ENCODE measurements around the gene LTBP2. TPM values are rescaled to one million over a fixed set of nuclear protein-coding genes. Genes with fewer than 3 reads are reported as not detected.

Gene LTBP2
- total and polyA plus RNA-seq, 5 experiments from 2014 or later, result 0.06 to 0.65 (median 0.55) TPM

GRCh38 chr14:74563233-74563585, 48.8 kb downstream of the LTBP2 start:
- Mint-ChIP-seq H3K27me3 (peaks cover 0 to 9% (median 0%) of the 10 kb centered on the region in 5 donors), H3K4me1 (no peaks in the 10 kb centered on the region), H3K9me3 (no peaks in the 10 kb centered on the region), H3K27ac (no peak overlapping the region), H3K36me3 (no peaks in the 10 kb centered on the region), H3K4me3 (no peak overlapping the region)
- POLR2A ChIA-PET, result no interaction called here
- ATAC-seq, result no peak
- no peak for DNase-seq

- Mint-ChIP-seq H3K27me3 (peaks cover 0 to 7% (median 0%) of the 10 kb centered on the region in 5 donors), H3K27ac (no peak overlapping the region), H3K4me3 (no peak overlapping the region), H3K36me3 (no peaks in the 10 kb centered on the region), H3K4me1 (no peaks in the 10 kb centered on the region), H3K9me3 (no peaks in the 10 kb centered on the region)
- ATAC-seq, result no peak
- no peak for DNase-seq
- POLR2A ChIA-PET, result no interaction called here
These were observed 49.4 kb downstream of the LTBP2 start for GRCh38 chr14:74562515-74563232.

- no peak overlapping the region for H3K4me3 Mint-ChIP-seq
- ATAC-seq (no peak), DNase-seq (no peak)
- no peak overlapping the region for H3K27ac Mint-ChIP-seq
- no peaks in the 10 kb centered on the region for H3K36me3 Mint-ChIP-seq
- POLR2A ChIA-PET, result no interaction called here
- no peaks in the 10 kb centered on the region for H3K9me3 Mint-ChIP-seq
- H3K27me3 Mint-ChIP-seq, result peaks cover 0 to 2% (median 0%) of the 10 kb centered on the region in 5 donors
- peaks cover 0 to 5% (median 0%) of the 10 kb centered on the region in 4 donors for H3K4me1 Mint-ChIP-seq
These were observed 53.4 kb downstream of the LTBP2 start for GRCh38 chr14:74558655-74559054.

- peaks cover 0 to 7% (median 0%) of the 10 kb centered on the region in 4 donors for H3K4me1 Mint-ChIP-seq
- H3K9me3 Mint-ChIP-seq, result no peaks in the 10 kb centered on the region
- H3K4me3 Mint-ChIP-seq, result no peak overlapping the region
- ATAC-seq, result no peak
- POLR2A ChIA-PET, result no interaction called here
- no peak for DNase-seq
- no peaks in the 10 kb centered on the region for H3K36me3 Mint-ChIP-seq
- H3K27me3 Mint-ChIP-seq, result peaks cover 0 to 2% (median 0%) of the 10 kb centered on the region in 5 donors
- H3K27ac Mint-ChIP-seq, result no peak overlapping the region
These were observed 54.3 kb downstream of the LTBP2 start for GRCh38 chr14:74557691-74558090.

- H3K36me3 Mint-ChIP-seq, result no peaks in the 10 kb centered on the region
- H3K4me3 Mint-ChIP-seq, result no peak overlapping the region
- peaks cover 0 to 7% (median 0%) of the 10 kb centered on the region in 4 donors for H3K4me1 Mint-ChIP-seq
- ATAC-seq (no peak), DNase-seq (no peak)
- H3K9me3 Mint-ChIP-seq, result no peaks in the 10 kb centered on the region
- H3K27me3 Mint-ChIP-seq, result peaks cover 0 to 2% (median 0%) of the 10 kb centered on the region in 5 donors
- POLR2A ChIA-PET, result no interaction called here
- no peak overlapping the region for H3K27ac Mint-ChIP-seq
These were observed 56.5 kb downstream of the LTBP2 start for GRCh38 chr14:74555476-74556050.

- H3K36me3 Mint-ChIP-seq, result no peaks in the 10 kb centered on the region
- H3K27me3 Mint-ChIP-seq, result no peaks in the 10 kb centered on the region
- no peaks in the 10 kb centered on the region for H3K9me3 Mint-ChIP-seq
- ATAC-seq (no peak), DNase-seq (no peak)
- peak overlapping the region in 1 of 10 donors; percentile 12 for H3K27ac Mint-ChIP-seq
- no peak overlapping the region for H3K4me3 Mint-ChIP-seq
- POLR2A ChIA-PET, result no interaction called here
- H3K4me1 Mint-ChIP-seq, result peaks cover 0 to 7% (median 0%) of the 10 kb centered on the region in 4 donors
These were observed 57.2 kb downstream of the LTBP2 start for GRCh38 chr14:74554742-74555362.

GRCh38 chr14:74552623-74553022, 59.4 kb downstream of the LTBP2 start:
- POLR2A ChIA-PET, result no interaction called here
- Mint-ChIP-seq H3K27me3 (no peaks in the 10 kb centered on the region), H3K27ac (no peak overlapping the region), H3K36me3 (no peaks in the 10 kb centered on the region), H3K4me3 (no peak overlapping the region), H3K4me1 (peaks cover 0 to 7% (median 0%) of the 10 kb centered on the region in 4 donors), H3K9me3 (no peaks in the 10 kb centered on the region)
- no peak for DNase-seq
- ATAC-seq, result no peak

GRCh38 chr14:74551431-74552371, 60.3 kb downstream of the LTBP2 start:
- no peaks in the 10 kb centered on the region for H3K27me3 Mint-ChIP-seq
- H3K4me3 Mint-ChIP-seq, result no peak overlapping the region
- H3K27ac Mint-ChIP-seq, result no peak overlapping the region
- no peaks in the 10 kb centered on the region for H3K36me3 Mint-ChIP-seq
- peaks cover 0 to 7% (median 0%) of the 10 kb centered on the region in 4 donors for H3K4me1 Mint-ChIP-seq
- ATAC-seq (no peak), DNase-seq (no peak)
- POLR2A ChIA-PET, result no interaction called here
- H3K9me3 Mint-ChIP-seq, result no peaks in the 10 kb centered on the region

- DNase-seq (no peak), ATAC-seq (no peak)
- POLR2A ChIA-PET, result no interaction called here
- Mint-ChIP-seq H3K4me1 (peaks cover 0 to 7% (median 0%) of the 10 kb centered on the region in 4 donors), H3K9me3 (no peaks in the 10 kb centered on the region), H3K27me3 (peaks cover 0 to 2% (median 0%) of the 10 kb centered on the region in 5 donors), H3K4me3 (no peak overlapping the region), H3K36me3 (no peaks in the 10 kb centered on the region), H3K27ac (no peak overlapping the region)
These were observed 61.0 kb downstream of the LTBP2 start for GRCh38 chr14:74551001-74551400.

- POLR2A ChIA-PET, result no interaction called here
- ATAC-seq, result no peak
- H3K27ac Mint-ChIP-seq, result no peak overlapping the region
These were observed 62.0 kb downstream of the LTBP2 start for GRCh38 chr14:74550071-74550470.

GRCh38 chr14:74549588-74549987, 62.4 kb downstream of the LTBP2 start:
- Mint-ChIP-seq H3K27ac (no peak overlapping the region), H3K4me3 (no peak overlapping the region), H3K9me3 (no peaks in the 10 kb centered on the region), H3K4me1 (peaks cover 0 to 2% (median 0%) of the 10 kb centered on the region in 4 donors), H3K36me3 (no peaks in the 10 kb centered on the region), H3K27me3 (peaks cover 0 to 2% (median 0%) of the 10 kb centered on the region in 5 donors)
- no peak for ATAC-seq
- POLR2A ChIA-PET, result no interaction called here
- DNase-seq, result no peak

More at GRCh38 chr14:74550071-74550470, 62.0 kb downstream of the LTBP2 start:
- no peaks in the 10 kb centered on the region for H3K9me3 Mint-ChIP-seq
- DNase-seq, result no peak
- no peak overlapping the region for H3K4me3 Mint-ChIP-seq
- H3K4me1 Mint-ChIP-seq, result peaks cover 0 to 7% (median 0%) of the 10 kb centered on the region in 4 donors
- H3K36me3 Mint-ChIP-seq, result no peaks in the 10 kb centered on the region
- H3K27me3 Mint-ChIP-seq, result peaks cover 0 to 2% (median 0%) of the 10 kb centered on the region in 5 donors

GRCh38 chr14:74548881-74549280, 63.2 kb downstream of the LTBP2 start:
- POLR2A ChIA-PET, result interaction anchor here (0.7 kb wide), 1 partner anchor 52 kb away, joined by 6 read pairs; no protein-coding TSS in a partner anchor
- Mint-ChIP-seq H3K27ac (peak overlapping the region in 1 of 10 donors; percentile 38), H3K9me3 (no peaks in the 10 kb centered on the region), H3K4me1 (peaks cover 0 to 2% (median 0%) of the 10 kb centered on the region in 4 donors), H3K27me3 (peaks cover 0 to 2% (median 0%) of the 10 kb centered on the region in 5 donors), H3K36me3 (no peaks in the 10 kb centered on the region), H3K4me3 (no peak overlapping the region)
- DNase-seq, result no peak
- ATAC-seq, result no peak
